Naive B cell (primary cell): ENCODE results near the gene TRIM68. TPM values are rescaled to one million over a fixed set of nuclear protein-coding genes. Genes with fewer than 3 reads are reported as not detected.

ENCODE experiments used
- ATAC-seq, 2 donors: fragments of 150-1000 bp; cut with Tn5 transposase; 2 replicates each; pipeline ENCODE4 v1.10.0; 2021; ENCODE audit warnings: low read depth in 2 of 2, mild to moderate bottlenecking in 2 of 2, moderate library complexity in 2 of 2
- DNase-seq: peaks from one replicate; pipeline ENCODE4 v3.0.0; 2022
- H3K27ac Mint-ChIP-seq, 6 donors: one replicate each; pipeline ENCODE4 v1.8.0; 2020 to 2022; ENCODE audit warnings: mild to moderate bottlenecking in 6 of 6, mixed read lengths in 6 of 6, moderate library complexity in 5 of 6, inconsistent platforms in 2 of 6
- H3K27me3 Mint-ChIP-seq, 3 donors: one replicate each; pipeline ENCODE4 v1.8.0; 2021 to 2022; ENCODE audit warnings: mixed read lengths in 3 of 3, mild to moderate bottlenecking in 1 of 3
- H3K36me3 Mint-ChIP-seq, 2 donors: one replicate each; pipeline ENCODE4 v1.8.0; 2020 to 2022; ENCODE audit warnings: mixed read lengths in 2 of 2, inconsistent platforms in 1 of 2, mild to moderate bottlenecking in 1 of 2
- H3K4me1 Mint-ChIP-seq, 3 donors: one replicate each; pipeline ENCODE4 v1.8.0; 2020 to 2022; ENCODE audit warnings: mixed read lengths in 3 of 3, inconsistent platforms in 1 of 3, mild to moderate bottlenecking in 1 of 3, moderate library complexity in 1 of 3
- H3K4me3 Mint-ChIP-seq, 8 donors: one replicate each; pipeline ENCODE4 v1.8.0; 2020 to 2022; ENCODE audit warnings: mild to moderate bottlenecking in 8 of 8, mixed read lengths in 8 of 8, moderate library complexity in 8 of 8, inconsistent platforms in 2 of 8
- H3K9me3 Mint-ChIP-seq, 7 donors: one replicate each; pipeline ENCODE4 v1.8.0; 2020 to 2022; ENCODE audit warnings: mixed read lengths in 7 of 7, mild to moderate bottlenecking in 5 of 7, inconsistent platforms in 2 of 7, moderate library complexity in 1 of 7
- polyA plus RNA-seq, 6 donors: library from polyadenylated mRNA; unstranded; fragments of 300-500 nt; fragmentation: Illumina TruSeq; gene quantifications; one replicate each; pipeline ENCODE4 v1.2.3, GENCODE V29; 2021; ENCODE audit warnings: low read depth in 6 of 6

The TRIM68 gene
- polyA plus RNA-seq, 6 donors from 2014 or later = 4.8 to 20.4 (median 11.4) TPM

DNA sequence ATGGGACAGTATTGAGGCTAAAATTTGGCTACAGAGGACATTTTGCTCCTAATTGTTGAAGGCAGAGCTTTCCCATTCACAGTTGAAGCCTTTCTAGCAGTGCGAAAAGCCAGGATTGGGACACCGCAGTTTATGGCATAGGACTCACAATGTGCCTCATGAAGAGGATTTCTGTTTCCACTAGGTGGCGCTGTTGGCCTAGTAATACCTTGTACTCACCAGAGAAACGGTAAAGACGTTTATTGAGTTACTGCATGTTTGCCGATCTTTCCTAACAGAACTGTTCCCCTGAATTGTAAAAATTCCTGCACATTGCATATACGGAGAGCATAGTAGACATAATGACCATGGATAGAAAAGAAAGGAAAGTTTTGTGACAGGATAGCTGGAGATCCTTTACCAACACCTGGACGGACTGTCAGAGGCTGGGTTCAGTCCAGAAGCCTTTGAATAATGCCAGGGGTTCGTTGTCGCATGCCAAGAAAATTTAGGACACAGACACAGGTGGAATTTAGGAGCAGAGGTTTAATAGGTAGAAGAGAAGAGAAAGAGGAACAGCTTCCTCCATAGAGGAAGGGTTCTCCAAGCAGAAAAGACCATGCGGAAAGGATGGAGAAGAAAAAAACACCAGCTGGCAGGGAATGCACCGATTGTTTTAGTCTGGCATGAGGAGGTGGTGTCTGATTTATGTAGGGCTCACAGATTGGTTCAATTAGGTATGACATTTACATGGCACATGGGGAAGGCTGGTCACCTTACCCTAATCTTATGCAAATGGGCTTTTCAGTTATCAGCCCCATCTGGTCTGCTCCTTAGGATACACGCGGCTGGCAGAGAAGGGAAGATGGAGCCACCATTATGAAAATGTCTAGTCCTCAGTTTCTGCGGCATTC, 18.4 kb upstream of the TRIM68 start:
- Mint-ChIP-seq H3K27ac (no peak overlapping the region), H3K9me3 (peaks cover 9 to 29% (median 16%) of the 10 kb centered on the region in 7 donors), H3K27me3 (peaks cover 45 to 61% (median 48%) of the 10 kb centered on the region in 3 donors), H3K4me1 (no peaks in the 10 kb centered on the region), H3K4me3 (no peak overlapping the region), H3K36me3 (peaks cover 0 to 15% of the 10 kb centered on the region in 2 donors)
- DNase-seq (peak; percentile 15), ATAC-seq (no peak)

DNA sequence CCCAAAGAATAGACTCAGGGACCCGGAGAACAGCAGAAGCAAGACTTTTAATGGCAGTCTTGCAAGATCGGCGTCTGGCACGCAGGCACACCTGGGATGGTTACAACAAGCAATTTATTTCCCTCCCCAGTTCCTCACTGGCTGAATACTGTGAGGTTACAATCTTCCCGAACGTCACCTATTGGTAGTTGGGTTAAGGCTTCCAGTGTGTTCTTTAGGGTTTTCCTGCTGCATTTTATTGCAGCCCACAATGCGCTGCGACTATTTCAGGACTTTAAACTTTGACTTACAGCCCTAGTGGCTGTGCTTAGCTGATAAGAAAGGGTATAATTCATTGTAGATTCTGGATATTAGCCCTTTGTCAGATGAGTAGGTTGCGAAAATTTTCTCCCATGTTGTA, 11.5 kb upstream of the TRIM68 start:
- no peaks in the 10 kb centered on the region for H3K36me3 Mint-ChIP-seq
- H3K4me1 Mint-ChIP-seq = no peaks in the 10 kb centered on the region
- H3K9me3 Mint-ChIP-seq = peaks cover 0 to 4% (median 3%) of the 10 kb centered on the region in 7 donors
- peaks cover 31 to 44% (median 44%) of the 10 kb centered on the region in 3 donors for H3K27me3 Mint-ChIP-seq
- no peak for DNase-seq
- no peak overlapping the region for H3K27ac Mint-ChIP-seq
- no peak for ATAC-seq
- no peak overlapping the region for H3K4me3 Mint-ChIP-seq

DNA sequence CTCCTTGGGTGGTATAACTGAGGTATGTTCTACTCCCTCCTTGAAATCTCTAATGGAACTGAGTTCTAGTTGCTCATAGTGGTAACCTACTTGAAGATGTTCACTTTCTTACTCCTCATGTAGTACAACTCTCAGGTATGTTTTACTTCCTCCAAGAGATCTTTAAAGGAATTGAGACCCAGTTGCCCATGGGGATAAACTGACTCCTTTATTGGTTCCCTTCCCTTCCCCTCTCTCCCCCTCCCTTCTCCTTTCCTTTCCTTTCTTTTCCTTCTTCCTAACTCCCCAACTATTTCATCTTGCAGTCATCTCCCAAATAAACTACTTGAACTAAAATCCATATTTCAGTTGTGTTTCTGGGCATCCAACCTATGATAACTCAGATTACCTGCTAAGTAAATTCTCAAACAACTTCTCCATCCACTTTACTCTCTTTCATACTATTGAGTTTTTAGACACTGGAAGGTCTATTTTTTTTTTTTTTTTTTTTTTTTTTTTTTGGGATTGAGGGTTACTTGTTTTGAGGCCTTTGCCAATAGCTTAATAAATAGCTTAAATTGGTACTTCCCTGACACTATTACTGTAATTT, 7.9 kb upstream of the TRIM68 start:
- H3K36me3 Mint-ChIP-seq = no peaks in the 10 kb centered on the region
- no peaks in the 10 kb centered on the region for H3K4me1 Mint-ChIP-seq
- peaks cover 0 to 4% (median 0%) of the 10 kb centered on the region in 7 donors for H3K9me3 Mint-ChIP-seq
- peaks cover 20 to 47% (median 40%) of the 10 kb centered on the region in 3 donors for H3K27me3 Mint-ChIP-seq
- no peak overlapping the region for H3K27ac Mint-ChIP-seq
- H3K4me3 Mint-ChIP-seq = no peak overlapping the region
- DNase-seq (no peak), ATAC-seq (no peak)

DNA sequence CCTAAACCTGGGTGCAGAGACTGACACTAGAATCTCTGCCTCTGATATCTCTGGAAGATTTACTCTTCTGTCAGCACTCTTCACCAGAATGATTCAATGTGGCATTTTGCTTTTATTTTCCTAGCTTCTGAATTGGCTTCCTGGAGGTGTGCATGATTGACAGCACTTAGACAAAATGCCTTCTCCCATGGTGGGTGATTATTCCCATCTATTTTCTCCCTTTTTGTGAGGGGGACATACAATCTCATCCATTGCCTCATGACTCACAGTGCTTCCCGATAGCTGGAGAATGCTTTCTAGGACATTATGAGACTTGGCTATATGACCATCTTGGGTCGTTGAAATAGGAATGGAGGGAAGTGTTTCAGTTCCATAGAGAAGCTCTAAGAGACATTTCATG, 4.0 kb upstream of the TRIM68 start:
- Mint-ChIP-seq H3K4me1 (peaks cover 21 to 34% (median 32%) of the 10 kb centered on the region in 3 donors), H3K36me3 (no peaks in the 10 kb centered on the region), H3K9me3 (peaks cover 0 to 4% (median 0%) of the 10 kb centered on the region in 7 donors), H3K27ac (no peak overlapping the region), H3K4me3 (no peak overlapping the region), H3K27me3 (peaks cover 8 to 32% (median 22%) of the 10 kb centered on the region in 3 donors)
- no peak for ATAC-seq
- no peak for DNase-seq

DNA sequence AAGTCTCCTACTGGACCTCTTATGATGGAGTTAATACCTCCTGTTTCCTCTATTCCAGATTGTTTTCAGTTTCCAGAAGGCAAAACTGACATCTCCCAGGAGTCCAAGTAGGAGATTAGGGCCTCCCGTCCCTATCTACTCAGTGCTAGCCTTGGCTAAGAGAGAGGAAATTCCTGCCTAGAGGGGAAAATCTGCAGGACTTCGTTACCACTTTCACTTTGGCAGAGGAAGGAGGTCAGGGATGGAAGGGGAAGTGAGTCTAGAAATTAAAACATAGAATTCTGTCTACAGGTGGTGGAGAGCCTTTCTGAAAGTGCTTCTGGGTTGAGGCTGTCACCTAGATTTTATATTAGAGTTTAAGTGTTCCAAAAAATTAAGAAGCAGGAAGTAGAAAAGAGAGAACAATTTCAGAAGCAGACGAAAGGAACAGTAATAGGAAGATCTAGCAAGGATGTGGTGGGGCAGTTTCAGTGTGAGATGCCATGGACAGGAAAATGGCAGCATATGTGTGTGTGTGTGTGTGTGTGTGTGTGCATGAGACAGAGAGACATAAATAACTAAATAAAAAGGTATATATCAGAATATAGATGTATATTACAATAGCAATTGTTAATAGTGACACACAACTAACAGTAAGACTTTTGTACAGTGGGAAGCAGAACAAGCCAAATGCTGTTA, 2.4 kb upstream of the TRIM68 start:
- Mint-ChIP-seq H3K4me1 (peaks cover 25 to 43% (median 39%) of the 10 kb centered on the region in 3 donors), H3K9me3 (peaks cover 0 to 2% (median 0%) of the 10 kb centered on the region in 7 donors), H3K36me3 (no peaks in the 10 kb centered on the region), H3K4me3 (peak overlapping the region; percentile 48 to 95 (median 84)), H3K27ac (peak overlapping the region in 5 of 6 donors; percentile 20 to 93 (median 79)), H3K27me3 (peaks cover 4 to 16% (median 14%) of the 10 kb centered on the region in 3 donors)
- no peak for ATAC-seq
- DNase-seq = peak; percentile 13

DNA sequence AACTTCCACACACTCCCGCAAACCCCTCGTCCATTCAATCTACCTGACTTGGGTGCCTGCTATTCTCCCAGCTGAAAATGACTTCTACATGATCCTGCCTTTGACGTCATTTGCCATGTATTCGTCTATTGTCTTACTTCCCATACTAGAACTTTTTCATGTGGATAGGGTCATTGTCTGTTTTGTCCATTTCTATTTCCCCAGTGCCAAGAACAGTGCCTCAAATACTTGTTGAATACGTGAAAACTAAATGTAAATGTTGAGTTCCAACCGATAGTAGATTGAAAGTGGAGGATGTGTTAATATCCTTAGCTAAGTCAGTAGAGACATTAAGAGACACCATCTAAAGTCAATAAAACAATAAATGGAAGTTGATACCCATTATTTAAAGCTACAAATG, 935 bp downstream of the TRIM68 start:
- Mint-ChIP-seq H3K4me3 (peak overlapping the region; percentile 90 to 99 (median 96)), H3K4me1 (peaks cover 28 to 43% (median 39%) of the 10 kb centered on the region in 3 donors)

DNA sequence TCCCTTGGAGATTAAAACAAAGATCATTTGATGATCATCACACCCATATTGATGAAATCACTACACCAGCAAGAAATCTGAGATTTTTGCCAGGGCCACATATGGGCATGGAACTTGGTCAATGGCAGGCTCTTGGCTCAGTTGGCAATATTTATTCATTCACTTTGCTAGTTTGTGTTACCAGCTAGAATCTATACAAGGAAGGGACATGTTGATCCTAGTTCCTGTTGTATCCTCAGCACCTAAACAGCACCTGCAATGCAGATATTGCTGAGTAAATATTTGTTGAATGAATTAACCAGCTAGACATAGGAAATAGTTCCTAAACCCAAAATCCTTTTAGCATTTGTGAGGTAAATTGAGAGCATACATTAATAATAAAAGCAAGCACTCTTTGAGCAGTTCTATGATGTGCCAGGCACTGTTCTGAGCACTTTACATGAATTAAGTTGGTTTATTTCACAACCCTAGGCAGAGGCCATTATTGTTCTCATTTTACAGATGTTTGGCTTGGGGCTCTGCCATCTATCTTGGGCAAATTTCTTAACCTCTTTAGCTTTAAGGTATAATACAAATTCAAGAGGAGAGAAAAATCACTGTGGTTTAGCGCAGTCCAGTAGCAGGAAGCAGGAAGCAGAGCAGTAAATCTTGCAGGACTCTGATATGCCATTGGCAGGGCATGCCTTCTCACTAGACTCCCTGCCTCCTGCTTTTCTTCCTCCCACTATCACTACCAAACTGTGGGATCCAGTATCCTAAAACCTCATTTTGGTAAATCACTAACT, 1.6 kb downstream of the TRIM68 start:
- H3K27ac Mint-ChIP-seq = peak overlapping the region in 2 of 6 donors; percentile 7 to 95
- no peaks in the 10 kb centered on the region for H3K27me3 Mint-ChIP-seq
- peaks cover 0 to 2% (median 0%) of the 10 kb centered on the region in 7 donors for H3K9me3 Mint-ChIP-seq
- ATAC-seq (no peak), DNase-seq (no peak)
- peaks cover 28 to 43% (median 39%) of the 10 kb centered on the region in 3 donors for H3K4me1 Mint-ChIP-seq
- H3K36me3 Mint-ChIP-seq = peaks cover 8 to 10% of the 10 kb centered on the region in 2 donors
- peak overlapping the region; percentile 55 to 98 (median 96) for H3K4me3 Mint-ChIP-seq

More for the DNA sequence above, 935 bp downstream of the TRIM68 start:
- no peaks in the 10 kb centered on the region for H3K27me3 Mint-ChIP-seq
- H3K27ac Mint-ChIP-seq = peak overlapping the region in 4 of 6 donors; percentile 7 to 98 (median 94)
- DNase-seq (no peak), ATAC-seq (no peak)
- peaks cover 3% of the 10 kb centered on the region in 2 donors for H3K36me3 Mint-ChIP-seq
- H3K9me3 Mint-ChIP-seq = peaks cover 0 to 2% (median 0%) of the 10 kb centered on the region in 7 donors

DNA sequence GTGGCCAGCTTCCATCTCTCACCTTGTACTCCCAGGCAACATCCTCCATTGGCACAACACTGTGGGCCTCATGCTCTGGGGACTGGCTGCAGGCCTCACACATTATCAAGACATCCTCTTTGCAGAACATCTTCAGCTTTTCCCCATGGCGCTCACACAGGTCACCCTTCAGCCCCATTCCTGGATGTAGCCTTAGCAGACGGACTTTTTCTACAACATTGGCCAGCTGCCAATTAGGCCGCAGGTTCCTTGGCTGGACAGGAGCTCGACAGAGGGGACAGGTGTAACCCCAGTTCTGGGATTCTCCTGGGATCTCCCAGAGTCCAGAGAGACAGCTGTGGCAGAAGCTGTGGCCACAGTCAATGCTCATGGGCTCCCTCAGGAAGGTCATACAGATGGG, 3.0 kb downstream of the TRIM68 start:
- Mint-ChIP-seq H3K27ac (no peak overlapping the region), H3K4me1 (peaks cover 21 to 36% (median 32%) of the 10 kb centered on the region in 3 donors), H3K36me3 (peaks cover 22 to 24% of the 10 kb centered on the region in 2 donors), H3K27me3 (no peaks in the 10 kb centered on the region), H3K9me3 (peaks cover 0 to 2% (median 0%) of the 10 kb centered on the region in 7 donors), H3K4me3 (peak overlapping the region in 2 of 8 donors; percentile 3 to 90)
- no peak for DNase-seq
- ATAC-seq = no peak

DNA sequence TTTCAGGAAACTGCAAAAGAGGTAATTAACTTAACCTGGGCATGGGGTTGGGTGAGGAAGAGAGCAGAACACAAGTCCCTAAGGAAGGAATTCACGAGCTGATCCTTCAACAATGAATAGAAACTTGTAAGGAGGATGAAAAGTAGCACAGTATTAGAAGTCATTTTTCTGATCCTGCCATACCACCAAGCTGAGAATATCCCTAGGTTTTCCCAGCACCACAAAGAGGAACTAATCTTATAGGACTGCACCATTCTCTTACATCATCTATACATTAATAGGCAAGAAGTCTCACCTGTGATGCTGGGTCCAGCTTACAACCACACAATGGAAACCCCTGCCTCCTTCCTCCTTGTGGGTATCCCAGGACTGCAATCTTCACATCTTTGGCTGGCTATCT, 14.3 kb downstream of the TRIM68 start, which contains the start of gene OR52I1:
Gene OR52I1 (plus strand): TSS at position 301 of the 400 bp plus-strand sequence. CDS start 0 bp downstream, at position 301.
- DNase-seq (no peak), ATAC-seq (no peak)
- H3K27ac Mint-ChIP-seq = no peak within 1 kb of the TSS
- no peaks in the 10 kb centered on the region for H3K9me3 Mint-ChIP-seq
- H3K27me3 Mint-ChIP-seq = peaks cover 0 to under 1% (median 0%) of the 10 kb centered on the region in 3 donors
- no peak within 1 kb of the TSS for H3K4me3 Mint-ChIP-seq
- H3K36me3 Mint-ChIP-seq = peaks cover 7 to 12% of the 10 kb centered on the region in 2 donors
- H3K4me1 Mint-ChIP-seq = peaks cover 0 to 3% (median 0%) of the 10 kb centered on the region in 3 donors

DNA sequence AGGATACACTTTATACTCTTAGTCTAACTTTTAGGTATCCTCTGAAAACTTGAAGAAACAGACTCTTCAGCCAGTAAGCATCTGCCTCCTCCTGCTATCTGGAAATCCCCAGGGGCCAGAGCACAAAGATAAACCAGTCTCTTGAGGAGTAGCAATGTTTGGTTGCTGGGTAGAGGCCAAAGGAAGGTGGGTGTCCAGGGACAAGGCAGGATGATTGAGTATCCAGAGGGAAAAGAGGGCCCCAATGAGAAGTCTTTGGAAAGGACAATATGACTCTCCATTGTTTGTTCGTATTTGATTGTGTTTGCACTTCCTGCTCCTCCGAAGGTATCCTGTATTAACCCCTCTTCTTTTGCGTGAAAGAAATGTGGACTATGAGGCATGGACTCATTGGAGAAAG, 19.0 kb downstream of the TRIM68 start:
- Mint-ChIP-seq H3K9me3 (no peaks in the 10 kb centered on the region), H3K4me3 (no peak overlapping the region), H3K27ac (no peak overlapping the region), H3K36me3 (no peaks in the 10 kb centered on the region), H3K4me1 (no peaks in the 10 kb centered on the region), H3K27me3 (peaks cover 0 to 29% (median 9%) of the 10 kb centered on the region in 3 donors)
- DNase-seq (no peak), ATAC-seq (no peak)

DNA sequence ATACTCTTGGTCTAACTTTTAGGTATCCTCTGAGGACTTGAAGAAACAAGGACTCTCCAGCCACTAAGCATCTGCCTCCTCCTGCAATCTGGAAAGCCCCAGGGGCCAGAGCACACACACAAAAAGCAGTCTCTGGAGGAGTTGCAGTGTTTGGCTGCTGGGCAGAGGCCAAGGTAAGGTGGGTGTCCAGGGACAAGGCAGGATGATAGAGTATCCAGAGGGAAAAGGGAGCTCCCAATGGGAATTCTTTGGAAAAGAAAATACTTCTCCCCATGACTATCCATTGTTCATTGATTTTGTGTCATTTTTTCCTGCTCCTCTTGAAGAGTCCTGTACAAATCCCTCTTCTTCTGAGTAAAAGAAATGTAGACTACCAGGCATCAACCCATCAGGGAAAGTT, 26.6 kb downstream of the TRIM68 start, which contains the start of gene OR52I2:
Gene OR52I2 (plus strand): TSS at position 301 of the 400 bp plus-strand sequence.
- Mint-ChIP-seq H3K9me3 (no peaks in the 10 kb centered on the region), H3K27me3 (peaks cover 27 to 51% (median 35%) of the 10 kb centered on the region in 3 donors), H3K4me1 (no peaks in the 10 kb centered on the region), H3K4me3 (no peak within 1 kb of the TSS), H3K36me3 (no peaks in the 10 kb centered on the region), H3K27ac (no peak within 1 kb of the TSS)
- DNase-seq = no peak
- ATAC-seq = no peak

DNA sequence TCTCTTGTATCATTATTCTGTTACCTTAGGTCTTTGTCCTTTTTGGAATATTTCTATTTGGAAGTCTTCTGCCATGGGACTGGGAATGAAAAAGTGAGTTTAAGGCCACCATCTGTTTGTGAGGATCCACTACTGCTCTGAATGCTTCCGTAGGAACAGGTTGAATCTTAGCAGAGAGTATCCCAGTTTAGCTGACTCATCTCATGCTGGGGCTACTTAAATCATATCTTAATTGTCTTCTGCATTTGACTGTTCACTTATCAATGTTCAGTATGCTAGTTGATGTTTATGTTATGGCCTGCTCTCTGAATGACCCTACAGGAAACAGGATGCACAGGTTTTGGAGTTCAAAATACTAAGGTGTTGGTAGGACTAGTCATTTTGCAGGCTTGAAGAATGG, 27.9 kb downstream of the TRIM68 start:
- H3K4me3 Mint-ChIP-seq = no peak overlapping the region
- H3K27ac Mint-ChIP-seq = no peak overlapping the region
- peaks cover 0 to 2% (median 0%) of the 10 kb centered on the region in 7 donors for H3K9me3 Mint-ChIP-seq
- no peaks in the 10 kb centered on the region for H3K36me3 Mint-ChIP-seq
- no peak for DNase-seq
- ATAC-seq = no peak
- H3K27me3 Mint-ChIP-seq = peaks cover 33 to 57% (median 37%) of the 10 kb centered on the region in 3 donors
- H3K4me1 Mint-ChIP-seq = no peaks in the 10 kb centered on the region
